Stimulated activated CD8-positive, alpha-beta memory T cell treated with anti-CD3 and anti-CD28 coated beads, Interleukin-15, amount 100 ng/mL, for 24 hours (primary cell): ENCODE measurements around the gene SP100.

Experiments used
- DNase-seq: peaks from one replicate; pipeline ENCODE4 v3.0.0-alpha.2; 2020; ENCODE audit warnings: low read depth

SP100 gene

DNA sequence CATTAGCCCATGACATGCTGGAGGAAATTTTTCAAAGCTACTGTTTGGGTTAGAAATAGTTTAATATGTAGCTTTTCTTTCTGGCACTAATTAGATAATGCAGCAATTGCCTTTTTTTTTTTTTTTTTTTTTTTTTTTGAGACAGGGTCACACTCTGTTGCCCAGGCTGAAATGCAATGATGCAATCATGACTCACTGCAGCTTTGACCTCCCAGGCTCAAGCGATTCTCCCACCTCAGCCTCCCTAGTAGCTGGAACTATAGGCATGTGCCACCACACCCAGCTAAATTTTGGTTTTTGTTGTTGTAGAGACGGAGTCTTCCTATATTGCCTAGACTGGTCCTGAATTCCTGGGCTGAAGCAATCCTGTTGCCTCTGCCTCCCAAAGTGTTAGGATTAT lies 136.2 kb downstream of the SP100 start:
- DNase-seq: no peak

DNA sequence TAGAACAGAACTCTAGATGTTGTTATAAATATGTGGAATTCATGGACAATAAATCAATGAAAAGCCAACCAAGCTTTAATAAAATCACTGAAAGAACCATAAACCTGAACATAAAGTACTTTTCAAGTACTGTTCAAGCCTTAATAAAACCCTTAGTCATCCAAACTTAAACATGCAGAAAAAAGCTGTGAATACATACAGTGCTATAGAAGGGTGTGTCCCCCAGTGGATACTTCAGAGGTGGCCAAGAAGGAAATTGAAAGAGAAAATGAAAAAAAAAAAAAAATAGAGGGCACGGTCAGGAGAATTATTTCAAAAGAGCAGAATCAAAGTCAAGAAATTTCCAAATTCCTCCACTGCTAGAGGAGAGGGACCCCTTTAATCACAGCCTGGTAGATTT lies 141.1 kb downstream of the SP100 start:
- DNase-seq: no peak

DNA sequence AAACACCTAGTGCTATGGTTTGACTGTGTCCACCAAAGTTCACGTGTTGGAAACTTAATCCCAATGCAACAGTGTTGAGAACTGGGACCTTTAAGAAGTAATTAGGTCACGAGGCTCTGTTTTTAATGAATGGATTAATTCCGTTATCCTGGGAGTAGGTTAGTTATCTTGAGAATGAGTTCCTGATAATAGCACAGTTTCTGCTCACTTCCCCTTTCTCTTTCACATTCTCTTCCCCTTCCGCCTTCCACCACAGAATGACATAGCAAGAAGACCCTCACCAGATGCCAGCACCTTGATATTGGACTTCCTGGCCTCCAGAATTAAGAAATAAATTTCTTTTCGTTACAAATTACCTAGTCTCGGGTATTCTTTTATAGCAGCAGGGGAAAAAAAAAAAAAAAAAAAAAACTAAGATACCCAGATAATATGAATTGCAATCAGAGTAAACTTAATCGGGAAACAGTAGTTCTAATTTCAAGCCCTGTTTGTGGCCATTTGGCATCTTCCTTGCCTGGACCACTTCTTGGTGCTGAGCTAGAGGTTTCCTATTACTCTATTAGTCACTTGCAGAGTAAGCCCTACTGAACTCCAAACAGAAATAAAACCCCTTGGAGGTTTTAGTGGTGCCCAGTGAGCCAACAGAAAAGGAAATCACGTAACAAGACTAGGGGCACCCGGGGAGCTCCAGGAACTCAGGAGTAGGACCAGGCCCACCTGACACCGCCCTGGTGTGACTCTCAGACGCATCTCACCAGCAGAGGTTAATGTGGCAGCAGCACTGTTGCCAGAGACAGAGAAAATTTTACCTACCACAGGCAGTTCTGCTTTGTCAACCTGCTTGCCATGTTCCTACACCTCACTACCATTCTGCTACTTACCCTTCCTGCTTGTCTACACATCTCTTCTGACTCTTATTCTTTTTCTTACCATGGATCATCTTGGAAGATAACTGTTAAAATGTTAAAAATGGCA lies 149.1 kb downstream of the SP100 start:
- no peak for DNase-seq

DNA sequence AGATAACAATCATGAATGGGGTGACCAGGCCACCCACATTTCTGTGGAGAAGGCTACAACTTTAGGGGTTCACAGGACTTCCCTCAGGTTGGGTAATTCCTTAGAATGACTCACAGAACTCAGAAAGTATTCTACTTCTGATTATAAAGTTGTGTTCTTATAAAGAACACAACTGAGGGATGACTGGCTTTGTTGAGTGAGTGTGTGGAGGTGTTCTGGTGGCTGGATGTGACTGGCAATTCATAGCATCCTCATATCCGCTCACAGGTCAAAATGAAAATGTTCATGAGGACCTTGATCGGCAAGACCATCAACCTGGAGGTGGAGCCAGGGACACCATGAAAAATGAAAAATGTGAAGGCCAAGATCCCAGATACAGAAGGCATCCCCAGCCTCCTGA lies 153.3 kb downstream of the SP100 start:
- no peak for DNase-seq

DNA sequence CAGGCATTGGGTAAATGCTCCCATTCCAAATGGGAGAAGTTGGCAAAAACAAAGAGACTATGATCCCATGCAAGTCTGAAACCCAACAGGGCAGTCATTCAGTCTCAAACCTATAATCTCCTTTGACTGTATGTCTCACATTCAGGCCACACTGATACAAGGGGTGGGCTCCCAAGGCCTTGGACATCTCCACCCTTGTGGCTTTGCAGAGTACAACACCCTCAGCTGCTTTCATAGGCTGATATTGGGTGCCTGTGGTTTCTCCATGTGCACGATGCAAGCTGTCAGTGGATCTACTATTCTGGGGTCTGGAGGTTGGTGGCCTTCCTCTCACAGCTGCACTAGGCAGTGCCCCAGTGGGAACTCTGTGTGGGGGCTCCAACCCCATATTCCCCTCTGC lies 155.0 kb downstream of the SP100 start:
- no peak for DNase-seq

DNA sequence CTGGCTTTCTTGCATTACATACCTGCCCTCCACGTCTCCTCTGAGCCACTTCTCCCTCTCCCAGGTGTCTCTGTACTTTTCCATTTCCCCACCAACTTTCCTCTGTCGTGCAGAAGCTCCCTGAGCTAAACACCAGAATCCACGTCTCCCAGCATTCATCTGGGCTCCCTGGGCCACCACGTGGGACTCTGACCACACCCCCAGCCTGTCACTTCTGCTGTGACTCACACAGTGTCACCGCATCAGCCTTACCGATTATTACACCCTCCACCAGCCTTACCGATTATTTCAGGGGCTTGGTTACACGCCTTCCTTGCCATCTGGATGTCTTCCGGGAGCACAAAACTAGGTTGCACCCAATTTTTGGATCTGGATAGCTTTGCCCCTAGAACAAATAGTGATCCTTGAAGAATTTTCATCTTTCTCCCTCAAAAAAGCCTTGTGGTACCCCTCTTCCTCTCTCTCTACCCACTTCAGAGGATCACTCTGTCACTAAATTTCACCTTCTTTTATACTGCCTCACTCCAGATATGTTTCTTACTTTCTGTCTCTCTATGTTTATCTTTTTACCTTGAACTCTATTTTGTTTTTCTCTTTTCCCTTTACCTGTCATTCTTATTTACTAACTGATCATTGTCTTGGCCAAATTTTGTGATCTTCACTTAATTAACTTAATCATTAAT lies 159.8 kb downstream of the SP100 start:
- DNase-seq: peak; percentile 9

DNA sequence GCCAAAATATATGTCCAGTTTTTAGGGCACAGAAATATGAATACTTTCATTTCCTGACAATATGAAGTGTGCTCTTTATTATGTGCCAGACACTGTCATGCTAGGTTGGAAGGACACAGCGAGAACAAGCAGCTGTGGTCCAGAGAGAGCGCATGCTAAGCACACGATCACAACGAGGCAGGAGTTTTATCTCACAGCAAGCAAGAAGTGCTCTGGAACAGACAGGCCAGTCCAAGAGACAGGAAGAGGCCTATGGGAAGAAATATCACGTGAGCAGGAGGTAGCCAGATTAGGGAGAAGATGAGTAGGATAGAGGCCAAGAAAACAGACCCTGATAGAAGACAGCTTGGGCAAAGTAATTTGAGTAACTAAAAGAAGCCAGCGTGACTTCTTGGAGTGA lies 161.1 kb downstream of the SP100 start:
- DNase-seq: no peak

DNA sequence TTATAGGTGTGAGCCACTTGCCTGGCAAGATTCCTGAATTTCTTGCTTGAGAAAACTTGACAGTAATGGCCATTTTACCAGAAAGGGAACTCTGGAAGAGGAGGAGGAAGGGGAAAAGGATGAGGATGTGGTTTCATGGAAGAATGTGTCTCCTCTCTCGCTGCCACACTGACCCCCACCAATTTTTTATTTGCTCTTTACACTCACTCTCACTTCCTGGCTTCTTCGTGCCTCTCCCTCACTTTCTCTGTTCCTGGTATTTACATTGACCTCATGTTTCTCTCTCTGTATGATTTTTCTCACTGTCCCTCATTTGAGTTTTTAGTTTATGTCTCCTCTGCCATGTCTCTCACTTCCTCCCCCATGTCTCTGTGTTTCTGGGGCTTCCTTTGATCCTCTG lies 162.1 kb downstream of the SP100 start:
- no peak for DNase-seq

DNA sequence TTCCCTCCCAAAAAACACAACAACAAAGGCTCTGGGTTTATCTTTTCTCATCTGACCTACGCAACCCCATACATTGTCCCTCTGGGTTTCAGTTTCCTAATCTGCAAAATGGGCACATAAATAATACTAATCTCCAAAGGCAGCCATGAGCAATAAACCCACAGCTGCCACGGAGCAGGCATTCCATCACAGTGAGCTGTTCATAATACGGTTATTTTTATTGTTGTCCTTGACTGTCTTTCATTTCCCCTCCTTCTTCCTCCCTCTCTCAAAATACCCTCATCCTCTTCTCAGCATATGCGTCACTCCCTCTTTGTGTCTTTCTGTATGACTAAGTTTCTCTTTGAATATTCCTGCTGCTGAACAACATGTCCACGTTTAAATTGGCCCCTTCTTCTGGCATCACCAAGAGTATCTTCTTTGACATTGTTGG lies 166.9 kb downstream of the SP100 start:
- DNase-seq: no peak

DNA sequence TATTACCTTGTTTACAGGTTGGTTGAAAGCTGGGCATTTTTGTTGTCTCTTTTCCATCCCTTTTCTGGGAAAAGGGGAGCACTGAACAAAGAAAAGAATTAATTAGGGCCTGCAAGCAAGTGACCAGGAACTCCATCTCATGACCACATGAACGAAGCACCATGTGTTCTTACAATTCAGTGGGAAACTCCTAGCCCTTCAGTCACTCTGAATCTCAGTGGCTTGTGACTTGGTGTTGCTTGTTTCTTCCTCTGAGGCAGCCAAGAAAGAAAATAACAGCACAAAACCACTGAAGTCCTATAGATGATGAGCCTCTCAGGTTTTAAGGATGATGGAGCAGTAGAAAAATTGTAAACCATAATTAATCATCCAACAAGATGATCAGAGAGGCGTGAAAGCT lies 167.6 kb downstream of the SP100 start:
- no peak for DNase-seq

DNA sequence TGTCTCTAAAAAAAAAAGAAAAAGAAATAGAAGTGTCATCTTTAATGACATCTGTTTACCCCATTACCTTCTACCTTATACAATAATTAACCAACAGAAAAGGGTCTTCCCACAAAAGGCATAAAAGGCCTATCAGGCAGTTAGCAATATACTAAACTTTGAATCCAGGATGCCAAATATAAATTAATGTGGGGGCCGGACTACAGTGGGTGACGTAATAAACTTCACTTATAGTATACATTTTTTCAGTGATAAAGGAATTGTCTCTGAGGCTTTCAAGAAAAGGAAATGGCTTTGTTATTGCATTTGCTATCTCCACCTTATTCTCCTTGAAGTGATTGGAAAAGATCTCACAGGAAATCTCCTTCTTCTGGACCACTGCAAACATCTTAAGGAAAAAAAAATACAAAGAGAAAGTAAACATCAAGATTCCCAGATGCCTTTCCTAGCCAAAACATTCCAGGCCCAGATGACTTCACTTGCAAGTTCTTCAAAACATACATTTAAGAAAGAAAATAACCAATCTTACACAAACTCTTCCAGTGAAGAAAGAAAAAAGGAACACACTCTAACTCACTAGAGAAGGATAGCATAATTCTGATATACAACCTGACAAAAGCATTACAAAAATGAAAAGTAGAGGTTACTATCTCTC lies 170.5 kb downstream of the SP100 start:
- DNase-seq: no peak

DNA sequence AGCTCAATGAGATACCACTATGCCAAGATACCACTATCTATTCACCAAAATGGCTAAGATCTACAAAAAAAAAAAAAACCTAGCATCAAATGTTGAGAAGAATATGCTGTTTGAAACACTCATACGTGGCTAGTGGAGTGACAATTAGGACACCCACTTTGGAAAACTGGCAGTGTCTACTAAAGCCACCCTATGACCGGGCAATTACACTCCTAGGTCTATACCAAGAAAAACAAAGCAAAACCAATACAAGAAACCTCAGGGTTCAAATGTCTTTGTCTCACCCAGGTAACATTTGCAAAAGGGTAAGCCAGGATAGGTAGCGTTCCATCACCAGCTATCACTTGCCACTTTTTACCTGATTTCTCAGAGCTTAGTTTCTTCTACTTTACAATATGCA lies 173.0 kb downstream of the SP100 start:
- DNase-seq: no peak

DNA sequence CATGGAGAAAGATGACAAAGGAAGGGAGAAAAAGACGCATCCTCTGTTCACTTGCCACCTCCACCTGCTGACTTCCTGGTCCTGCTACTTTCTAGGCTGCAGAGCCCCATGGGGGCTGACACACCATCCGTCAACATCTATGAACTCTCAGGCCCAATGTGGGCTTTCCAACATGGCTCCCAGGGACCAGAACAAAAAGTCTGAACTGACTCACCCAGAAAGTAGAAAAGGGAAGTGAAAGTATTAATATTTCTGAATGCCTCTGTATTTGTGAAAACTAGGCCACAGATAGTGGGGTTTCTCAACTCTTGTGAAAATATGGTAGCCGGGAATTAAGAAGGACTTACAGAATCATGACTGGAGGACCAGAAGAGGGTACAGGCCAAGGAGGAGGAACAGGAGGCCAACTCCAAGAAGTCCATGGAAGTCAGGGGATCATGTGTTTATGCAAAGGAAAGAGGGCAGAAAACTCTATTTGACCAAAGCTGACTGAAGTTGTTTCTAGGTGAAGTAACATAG lies 173.6 kb downstream of the SP100 start:
- no peak for DNase-seq

DNA sequence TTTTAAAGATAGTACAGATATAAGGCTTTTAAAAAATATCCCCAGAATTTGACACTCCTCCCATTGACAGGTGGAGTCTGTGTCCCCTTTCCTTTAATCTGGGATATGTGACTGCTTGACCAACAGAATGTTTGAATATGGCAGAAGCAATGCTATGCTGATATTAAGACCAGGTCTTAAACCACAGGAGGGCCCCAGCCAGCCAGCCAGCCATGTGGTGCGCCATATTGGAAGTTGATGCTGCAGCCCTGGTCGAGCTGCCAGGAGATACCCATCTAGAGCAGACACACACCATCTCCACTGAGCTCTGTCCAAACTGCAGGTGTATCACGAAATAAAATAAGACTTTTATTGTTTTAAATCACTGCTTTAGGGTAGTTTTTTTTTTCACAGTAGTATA lies 174.3 kb downstream of the SP100 start:
- DNase-seq: no peak

DNA sequence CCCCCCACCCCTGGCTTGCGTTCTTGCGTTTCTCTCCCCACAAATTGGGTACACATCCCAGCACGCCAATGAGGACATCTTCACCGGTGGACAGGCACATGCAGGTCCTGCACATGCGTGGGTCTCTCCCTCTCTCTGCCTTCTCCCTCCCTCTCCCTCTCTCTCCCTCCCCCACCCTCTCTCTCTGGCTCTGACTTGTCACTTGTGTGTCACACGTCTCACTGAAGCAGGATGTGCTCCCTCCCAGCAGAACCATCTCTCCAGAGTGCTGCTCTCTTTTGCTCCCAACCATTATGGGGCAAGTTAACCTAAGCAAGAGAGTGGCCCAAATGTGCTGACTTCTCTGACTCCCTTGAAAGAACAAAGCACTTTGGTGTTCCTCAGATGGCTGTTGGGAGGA lies 175.8 kb downstream of the SP100 start:
- no peak for DNase-seq

DNA sequence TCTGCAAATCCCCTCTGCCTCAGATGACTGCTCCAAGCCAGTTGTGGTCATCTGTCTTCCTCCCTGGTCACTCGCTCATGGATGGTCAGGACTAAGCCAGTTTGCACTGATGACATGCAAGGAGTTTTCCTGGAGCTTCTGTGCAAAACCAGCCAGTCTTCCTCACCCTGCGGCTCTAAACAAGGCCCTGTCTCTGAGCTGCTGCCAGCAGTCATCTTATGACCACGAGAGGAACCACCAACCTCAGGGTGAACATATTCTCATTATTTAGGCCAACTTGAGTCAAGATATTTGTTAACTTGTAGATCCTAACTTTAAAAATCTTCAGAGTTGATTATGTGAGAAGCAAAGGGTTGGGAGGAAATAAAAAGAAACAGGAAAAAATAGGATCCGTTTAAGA lies 176.8 kb downstream of the SP100 start:
- no peak for DNase-seq
